OCI-LY3 (cell line): ENCODE measurements around the gene EML4.

Experiments
- H2AFZ ChIP-seq: fragments of 200-600, 300-600 bp; shearing (Covaris generic); 2 replicates; pipeline ENCODE4 v1.6.0; 2014; ENCODE audit warnings: antibody characterized with exemption, low read depth, low read length
- H3K27ac ChIP-seq: fragments of 200-600, 300-600 bp; sonication (generic); 2 replicates; pipeline ENCODE4 v1.5.1; 2014; ENCODE audit warnings: mild to moderate bottlenecking, low read length, moderate library complexity, mixed read lengths
- H3K27me3 ChIP-seq: fragments of 200-600, 300-600 bp; sonication (generic); 2 replicates; pipeline ENCODE4 v1.6.1; 2014; ENCODE audit warnings: low read depth, low read length, mixed read lengths
- H3K36me3 ChIP-seq: fragments of 200-600, 300-600 bp; sonication (generic); replicated peaks from 2 replicates; pipeline ENCODE3; 2014; ENCODE audit warnings: low read depth, low read length, mixed read lengths
- H3K4me1 ChIP-seq: fragments of 300-600, 200-600 bp; sonication (generic); 2 replicates; pipeline ENCODE4 v1.6.1; 2014; ENCODE audit warnings: low read length, mixed read lengths
- H3K4me2 ChIP-seq: fragments of 200-600, 300-600 bp; sonication (generic); 2 replicates; pipeline ENCODE4 v1.6.1; 2014; ENCODE audit warnings: low read length, mixed read lengths
- H3K4me3 ChIP-seq: fragments of 300-600, 200-600 bp; sonication (generic); 2 replicates; pipeline ENCODE4 v1.5.1; 2014; ENCODE audit warnings: antibody characterized with exemption, mild to moderate bottlenecking, low read length, moderate library complexity
- H3K79me2 ChIP-seq: fragments of 300-600, 200-600 bp; shearing (Covaris generic); 2 replicates; pipeline ENCODE4 v1.6.1; 2014; ENCODE audit warnings: mild to moderate bottlenecking, low read length, mixed read lengths
- H3K9ac ChIP-seq: fragments of 300-600, 200-600 bp; shearing (Covaris generic); 2 replicates; pipeline ENCODE4 v1.6.0; 2014; ENCODE audit warnings: mild to moderate bottlenecking, low read length, moderate library complexity
- H3K9me3 ChIP-seq: fragments of 200-600, 300-600 bp; shearing (Covaris generic); 2 replicates; pipeline ENCODE4 v1.6.1; 2014; ENCODE audit warnings: low read length, mixed read lengths; ENCODE audit not compliant: insufficient read depth
- H4K20me1 ChIP-seq: fragments of 200-600, 300-600 bp; sonication (generic); 2 replicates; pipeline ENCODE4 v1.6.1; 2016; ENCODE audit warnings: low read length, mixed read lengths; ENCODE audit not compliant: insufficient read depth
- CTCF ChIP-seq: fragments of 200-600, 300-600 bp; sonication (generic); IDR thresholded peaks from 2 replicates; pipeline ENCODE4 v1.5.1; 2014; ENCODE audit warnings: antibody characterized with exemption, low read length, low read depth
- EZH2phosphoT487 ChIP-seq: fragments of 200-600 bp; shearing (Covaris generic); IDR thresholded peaks from 2 replicates; pipeline ENCODE4 v1.6.1; 2018; ENCODE audit warnings: antibody characterized with exemption, mixed run types, low read depth

Gene EML4

GRCh38 chr2:42238644-42239288 lies 69.6 kb downstream of the EML4 start:
- Histone ChIP-seq H2AFZ (no peak overlapping the region), H3K36me3 (no peaks in the 10 kb centered on the region), H3K27me3 (no peaks in the 10 kb centered on the region), H3K9ac (no peak overlapping the region), H3K4me3 (no peak overlapping the region), H3K79me2 (peaks cover 80% of the 10 kb centered on the region), H3K4me1 (no peaks in the 10 kb centered on the region), H4K20me1 (peaks cover 75% of the 10 kb centered on the region), H3K27ac (no peak overlapping the region), H3K9me3 (no peaks in the 10 kb centered on the region), H3K4me2 (no peak overlapping the region)
- TF ChIP-seq EZH2phosphoT487: no peak
- peak; percentile 54 for TF ChIP-seq CTCF

- H3K79me2 ChIP-seq: peaks cover 76% of the 10 kb centered on the region
- no peaks in the 10 kb centered on the region for H3K9me3 ChIP-seq
- TF ChIP-seq CTCF (no peak), EZH2phosphoT487 (no peak)
- H3K4me3 ChIP-seq: no peak overlapping the region
- H3K9ac ChIP-seq: no peak overlapping the region
- H3K27ac ChIP-seq: no peak overlapping the region
- no peak overlapping the region for H3K4me2 ChIP-seq
- peaks cover 71% of the 10 kb centered on the region for H4K20me1 ChIP-seq
- H3K27me3 ChIP-seq: no peaks in the 10 kb centered on the region
- no peaks in the 10 kb centered on the region for H3K4me1 ChIP-seq
- H2AFZ ChIP-seq: no peak overlapping the region
- H3K36me3 ChIP-seq: no peaks in the 10 kb centered on the region
Measured at GRCh38 chr2:42239289-42239661, 70.1 kb downstream of the EML4 start.

- H3K27ac ChIP-seq: no peak overlapping the region
- H3K27me3 ChIP-seq: no peaks in the 10 kb centered on the region
- no peak overlapping the region for H2AFZ ChIP-seq
- no peaks in the 10 kb centered on the region for H3K4me1 ChIP-seq
- no peaks in the 10 kb centered on the region for H3K36me3 ChIP-seq
- H3K9ac ChIP-seq: no peak overlapping the region
- H3K4me2 ChIP-seq: no peak overlapping the region
- peaks cover 78% of the 10 kb centered on the region for H3K79me2 ChIP-seq
- TF ChIP-seq CTCF (no peak), EZH2phosphoT487 (no peak)
- peaks cover 68% of the 10 kb centered on the region for H4K20me1 ChIP-seq
- H3K9me3 ChIP-seq: no peaks in the 10 kb centered on the region
- no peak overlapping the region for H3K4me3 ChIP-seq
Measured at GRCh38 chr2:42239811-42240210, 70.7 kb downstream of the EML4 start.

- no peak overlapping the region for H3K4me3 ChIP-seq
- peaks cover 69% of the 10 kb centered on the region for H3K79me2 ChIP-seq
- no peak overlapping the region for H3K4me2 ChIP-seq
- no peak overlapping the region for H2AFZ ChIP-seq
- H3K9ac ChIP-seq: no peak overlapping the region
- H3K36me3 ChIP-seq: peaks cover 4% of the 10 kb centered on the region
- no peaks in the 10 kb centered on the region for H3K9me3 ChIP-seq
- peaks cover 56% of the 10 kb centered on the region for H4K20me1 ChIP-seq
- H3K4me1 ChIP-seq: no peaks in the 10 kb centered on the region
- no peak overlapping the region for H3K27ac ChIP-seq
- H3K27me3 ChIP-seq: no peaks in the 10 kb centered on the region
- no peak for TF ChIP-seq EZH2phosphoT487
- TF ChIP-seq CTCF: no peak
Measured at GRCh38 chr2:42241517-42241916, 72.4 kb downstream of the EML4 start.
